KBM-7 (cell line): ENCODE data around the gene CRY1.
"Not testable (repeated sequence)": the region's sequence is repeated elsewhere in the genome, so short reads cannot be mapped to it uniquely, and the experiment has no call there.

Source experiments
- DNase-seq: peaks from one replicate; pipeline ENCODE4 v3.0.0-alpha.2; 2015
- in situ Hi-C: fragments of 300-500 bp; cut with MboI; formaldehyde crosslinking; loops from 2 replicates; pipeline ENCODE4 v1.14.3; 2020; ENCODE audit warnings: low sequenced_read_pairs, low pct_unique_long_range_greater_than_20kb, mixed read lengths

CRY1 gene

DNA sequence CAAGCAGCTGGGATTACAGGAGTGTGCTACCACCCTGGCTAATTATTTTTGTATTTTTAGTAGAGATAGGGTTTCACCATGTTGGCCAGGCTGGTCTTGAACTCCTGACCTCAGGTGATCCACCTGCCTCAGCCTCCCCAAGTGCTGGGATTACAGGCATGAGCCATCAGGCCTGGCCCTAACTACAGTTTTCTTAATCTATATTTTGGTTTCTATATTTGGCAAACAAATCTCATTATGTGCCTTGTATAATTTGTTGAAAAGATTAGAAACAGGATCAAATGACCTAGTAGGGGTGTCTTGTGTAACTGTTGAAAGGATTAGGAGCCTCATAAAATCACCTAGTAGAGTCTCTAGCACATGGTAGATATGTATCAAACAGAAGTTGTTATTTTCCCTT is 67.0 kb downstream of the CRY1 start:
- in situ Hi-C loops, DNase-seq: not testable (repeated sequence)

DNA sequence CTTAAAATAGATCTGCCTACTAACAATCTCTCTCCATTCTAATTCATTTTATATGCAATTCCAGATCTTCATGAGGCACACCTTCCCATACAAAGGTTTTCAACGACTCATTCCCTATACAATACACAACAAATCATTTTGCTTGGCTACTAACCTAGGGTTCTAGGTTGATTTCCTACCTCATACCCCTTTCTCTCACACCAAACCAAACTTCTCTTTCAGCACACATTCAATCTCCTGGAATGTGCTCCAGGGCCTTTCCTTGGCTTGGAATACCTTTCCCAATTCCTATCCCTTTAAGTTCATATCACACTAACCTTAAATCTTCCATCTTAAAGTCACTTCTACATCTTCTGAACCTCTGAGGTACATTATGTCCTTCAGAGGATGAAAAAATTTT is 67.7 kb downstream of the CRY1 start:
- DNase-seq: no peak
- in situ Hi-C loops: no loop called here

DNA sequence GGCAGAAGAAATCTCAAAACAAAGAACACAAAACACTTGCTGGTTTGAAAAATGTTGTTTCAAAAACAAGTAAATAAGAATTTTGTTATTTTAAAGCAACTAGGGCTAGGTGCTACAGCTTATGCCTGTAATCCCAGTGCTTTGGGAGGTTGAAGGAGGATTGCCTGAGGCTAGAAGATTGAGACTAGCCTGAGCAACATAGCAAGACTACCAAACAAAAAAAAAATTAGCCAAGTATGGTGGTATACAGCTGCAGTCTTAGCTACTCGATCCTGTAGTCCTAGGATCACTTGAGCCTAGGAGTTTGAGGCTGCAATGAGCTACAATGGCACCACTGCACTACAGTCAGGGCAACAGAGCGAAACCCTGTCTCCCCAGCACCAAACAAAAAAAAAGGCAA is 73.8 kb downstream of the CRY1 start:
- no peak for DNase-seq
- in situ Hi-C loops: no loop called here

DNA sequence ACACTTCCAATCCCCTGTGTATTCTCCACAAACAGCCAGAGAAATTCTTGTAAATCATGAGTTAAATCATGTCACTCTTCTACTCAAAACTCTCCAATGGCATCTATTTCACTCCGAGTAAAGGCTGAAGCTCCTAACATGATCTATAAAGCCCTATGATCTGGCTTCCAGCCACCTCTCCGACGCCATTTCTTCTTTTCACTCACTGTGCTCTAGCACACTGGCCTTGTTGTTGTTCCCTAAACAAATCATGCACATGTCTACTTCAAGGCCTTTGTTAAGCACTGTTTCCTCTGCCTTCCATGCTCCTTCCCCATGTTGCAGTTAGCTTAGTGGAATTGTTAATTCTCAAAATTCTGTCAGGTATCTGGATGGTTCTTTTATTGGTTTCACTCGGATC is 76.3 kb downstream of the CRY1 start:
- in situ Hi-C loops: no loop called here
- DNase-seq: no peak

DNA sequence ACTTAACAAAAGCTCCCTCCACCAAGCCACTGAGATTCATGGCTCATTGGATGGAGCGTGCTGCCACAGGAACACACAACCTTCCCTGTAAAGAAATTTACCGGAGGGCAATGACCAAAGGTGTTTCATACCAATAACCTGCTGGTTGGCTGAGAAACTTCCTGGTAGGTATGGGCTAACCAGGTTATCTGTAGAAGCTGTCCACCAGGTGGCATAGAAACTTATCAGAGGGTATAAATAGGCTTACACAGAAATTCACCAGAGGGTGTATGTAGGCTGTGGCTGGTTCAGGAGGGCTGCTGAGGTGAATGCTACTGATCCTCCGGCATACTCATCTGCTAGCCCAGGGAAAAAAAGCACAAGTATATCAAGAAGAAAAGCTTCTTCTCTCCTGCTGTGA is 79.3 kb downstream of the CRY1 start:
- no peak for DNase-seq
- in situ Hi-C loops: no loop called here

DNA sequence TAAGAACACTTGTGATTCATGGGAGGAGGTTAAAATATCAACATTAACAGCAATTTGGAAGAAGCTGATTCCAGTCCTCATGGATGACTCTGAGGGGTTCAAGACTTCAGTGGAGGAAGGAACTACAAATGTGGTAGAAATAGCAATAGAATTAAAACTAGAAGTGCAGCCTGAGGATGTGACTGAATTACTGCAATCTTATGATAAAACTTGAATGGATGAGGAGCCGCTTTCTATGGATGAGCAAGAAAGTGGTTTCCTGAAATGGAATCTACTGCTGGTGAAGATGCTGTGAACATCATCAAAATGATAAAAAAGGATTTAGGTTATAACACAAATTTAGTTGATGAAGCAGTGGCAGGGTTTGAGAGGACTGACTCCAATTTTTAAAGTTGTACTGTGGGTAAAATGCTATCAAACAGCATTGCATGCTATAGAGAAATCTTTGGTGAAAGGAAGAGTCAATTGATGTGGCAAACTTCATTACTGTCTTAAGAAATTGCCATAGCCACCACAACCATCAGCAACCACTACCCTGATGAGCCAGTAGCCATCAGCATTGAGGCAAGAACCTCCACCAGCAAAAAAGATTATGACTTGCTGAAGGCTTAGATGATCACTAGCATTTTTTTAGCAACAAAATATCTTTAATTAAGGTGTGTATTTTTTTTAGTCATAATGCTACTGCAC is 80.5 kb downstream of the CRY1 start:
- in situ Hi-C loops: no loop called here
- DNase-seq: no peak

DNA sequence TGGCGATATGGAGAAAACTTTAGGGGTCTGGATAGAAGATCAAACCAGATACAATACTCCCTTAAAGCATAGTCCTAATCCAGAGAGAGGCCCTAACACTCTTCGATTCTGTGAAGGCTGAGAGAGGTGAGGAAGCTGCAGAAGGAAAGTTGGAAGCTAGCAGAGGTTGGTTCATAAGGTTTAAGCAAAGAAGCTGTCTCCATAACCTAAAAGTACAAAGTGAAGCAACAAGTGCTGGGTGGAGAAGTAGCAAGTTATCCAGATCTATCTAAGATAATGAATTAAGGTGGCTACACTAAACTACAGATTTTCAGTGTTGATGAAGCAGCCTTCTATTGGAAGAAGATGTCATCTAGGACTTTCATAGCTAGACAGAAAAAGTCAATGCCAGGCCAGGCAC is 81.8 kb downstream of the CRY1 start:
- in situ Hi-C loops: no loop called here

DNA sequence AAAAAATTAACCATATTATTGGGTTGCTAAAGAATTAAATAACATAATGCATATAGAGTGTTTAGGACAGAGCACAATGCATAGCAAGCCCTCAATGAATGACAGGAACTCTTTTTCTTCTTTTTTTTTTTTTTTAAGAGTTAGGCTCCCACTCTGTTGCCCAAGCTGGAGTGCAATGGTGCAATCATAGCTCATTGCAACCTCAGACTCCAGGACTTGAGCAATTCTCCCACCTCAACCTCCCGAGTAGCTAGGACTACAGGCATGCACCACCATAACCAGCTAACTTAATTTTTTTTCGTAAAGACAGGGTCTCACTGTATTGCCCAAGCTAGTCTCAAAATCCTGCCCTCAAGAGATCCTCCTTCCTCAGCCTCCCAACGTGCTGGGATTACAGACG is 85.9 kb downstream of the CRY1 start:
- in situ Hi-C loops: no loop called here
- no peak for DNase-seq

More for the DNA sequence above, 81.8 kb downstream of the CRY1 start:
- DNase-seq: no peak

DNA sequence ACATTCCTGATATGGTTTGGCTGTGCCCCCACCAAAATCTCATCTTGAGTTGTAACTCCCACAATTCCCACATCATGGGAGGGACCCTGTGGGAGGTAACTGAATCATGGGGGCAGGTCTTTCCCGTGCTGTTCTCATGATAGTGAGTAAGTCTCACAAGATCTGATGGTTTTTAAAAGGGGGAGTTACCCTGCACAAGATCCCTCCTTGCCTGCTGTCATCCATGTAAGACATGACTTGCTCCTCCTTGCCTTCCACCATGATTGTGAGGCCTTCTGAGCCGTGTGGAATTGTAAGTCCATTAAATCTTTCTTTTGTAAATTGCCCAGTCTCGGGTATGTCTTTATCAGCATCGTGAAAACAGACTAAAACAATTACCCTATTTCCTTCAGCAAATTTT is 90.7 kb downstream of the CRY1 start:
- in situ Hi-C loops, DNase-seq: not testable (repeated sequence)

DNA sequence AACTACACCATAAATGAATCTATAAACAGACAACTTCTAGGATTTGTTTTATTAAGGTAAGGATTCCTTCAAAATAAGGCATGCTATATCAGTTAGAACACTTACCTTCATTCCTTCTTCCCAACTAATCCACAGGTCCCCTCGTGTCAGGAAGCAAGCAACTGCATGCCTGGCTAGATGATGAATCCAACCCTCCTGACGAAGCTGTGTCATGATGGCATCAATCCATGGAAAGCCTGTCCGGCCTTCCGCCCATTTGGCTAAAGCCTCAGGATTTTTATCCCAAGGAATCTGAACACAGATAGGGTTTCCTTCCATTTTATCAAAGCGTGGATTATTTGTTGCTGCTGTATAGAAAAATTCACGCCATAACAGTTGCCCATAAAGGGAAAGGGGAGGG is 93.9 kb downstream of the CRY1 start:
- DNase-seq: no peak
- in situ Hi-C loops: no loop called here

DNA sequence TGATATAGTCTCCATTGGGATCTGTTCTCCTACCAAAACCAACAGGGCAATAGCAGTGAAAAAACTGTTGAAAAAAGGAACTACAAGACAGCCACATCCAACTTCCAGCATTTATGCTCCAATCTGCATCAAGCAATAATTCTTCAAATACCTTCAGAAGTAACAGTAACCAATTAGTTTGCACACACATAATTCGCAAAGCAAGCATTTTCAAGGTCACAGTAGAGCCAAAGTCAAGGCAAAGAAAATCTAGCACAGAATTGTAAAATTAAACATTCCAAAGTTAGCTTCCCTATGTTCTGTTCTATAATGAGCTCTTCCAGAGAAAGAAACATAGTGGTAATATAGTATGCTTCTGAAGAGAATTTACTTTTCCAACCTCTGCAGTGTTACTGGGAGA is 95.4 kb downstream of the CRY1 start:
- DNase-seq: no peak
- in situ Hi-C loops: no loop called here

DNA sequence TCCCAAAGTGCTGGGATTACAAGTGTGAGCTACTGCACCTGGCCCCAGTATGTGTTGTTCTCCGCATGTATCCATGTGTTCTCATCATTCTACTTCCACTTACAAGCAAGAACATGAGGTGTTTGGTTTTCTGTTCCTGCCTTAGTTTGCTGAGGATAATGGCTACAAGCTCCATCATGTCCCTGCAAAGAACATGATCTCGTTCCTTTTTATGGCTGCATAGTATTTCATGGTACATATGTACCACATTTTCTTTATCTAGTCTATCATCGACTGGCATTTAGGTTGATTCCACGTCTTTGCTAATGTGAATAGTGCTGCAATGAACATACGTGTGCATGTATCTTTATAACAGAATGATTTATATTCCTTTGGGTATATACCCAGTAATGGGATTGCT is 97.2 kb downstream of the CRY1 start:
- DNase-seq, in situ Hi-C loops: not testable (repeated sequence)

DNA sequence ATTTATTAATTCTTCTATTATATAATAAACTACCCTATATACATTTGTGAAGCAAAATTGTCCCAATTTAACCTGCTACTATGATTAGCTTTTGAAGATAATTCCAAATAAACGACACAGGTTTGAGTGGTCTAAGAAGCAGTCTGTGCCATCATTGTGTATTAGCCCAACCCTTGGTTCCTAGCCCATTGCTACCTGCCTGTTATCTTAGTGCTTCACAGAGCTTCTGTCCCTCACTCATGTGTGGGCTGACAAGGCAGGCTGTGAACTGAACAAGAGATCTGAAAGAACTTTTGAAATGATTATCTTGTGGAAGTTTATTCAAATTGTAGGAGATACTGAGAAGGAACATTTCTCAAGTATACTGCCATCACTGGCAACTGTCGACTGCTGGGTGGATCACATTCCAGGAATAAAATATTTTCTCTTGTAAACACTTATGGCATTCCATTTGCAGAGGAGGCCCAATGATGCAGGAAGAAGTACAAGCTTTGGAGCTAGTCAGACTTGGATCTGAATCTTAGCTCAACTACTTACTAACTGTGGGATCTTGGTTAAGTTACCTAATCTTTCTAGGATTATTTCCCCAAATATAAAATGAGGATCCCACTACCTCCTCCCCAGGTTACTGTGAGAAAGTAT is 98.6 kb downstream of the CRY1 start:
- no peak for DNase-seq
- in situ Hi-C loops: no loop called here

DNA sequence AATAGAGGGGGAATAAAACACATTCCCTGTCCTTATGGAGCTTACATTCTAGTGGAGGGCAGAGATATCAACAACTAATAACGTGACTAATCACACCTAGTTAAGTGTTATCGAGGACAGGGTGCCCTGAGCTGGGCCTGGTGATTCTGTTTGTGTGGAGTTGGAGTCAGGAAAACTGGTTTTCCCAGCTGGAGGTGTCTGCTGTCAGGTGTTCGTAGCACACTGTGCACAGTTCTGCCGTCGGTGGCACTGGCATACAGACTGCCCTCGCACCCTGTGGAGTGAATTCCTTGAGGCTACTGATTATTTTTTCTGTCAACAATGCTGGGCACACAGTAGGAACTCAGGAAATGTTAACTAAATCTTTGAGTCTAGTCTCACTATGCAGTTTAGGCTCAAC is 105.5 kb downstream of the CRY1 start:
- no peak for DNase-seq
- in situ Hi-C loops: no loop called here

DNA sequence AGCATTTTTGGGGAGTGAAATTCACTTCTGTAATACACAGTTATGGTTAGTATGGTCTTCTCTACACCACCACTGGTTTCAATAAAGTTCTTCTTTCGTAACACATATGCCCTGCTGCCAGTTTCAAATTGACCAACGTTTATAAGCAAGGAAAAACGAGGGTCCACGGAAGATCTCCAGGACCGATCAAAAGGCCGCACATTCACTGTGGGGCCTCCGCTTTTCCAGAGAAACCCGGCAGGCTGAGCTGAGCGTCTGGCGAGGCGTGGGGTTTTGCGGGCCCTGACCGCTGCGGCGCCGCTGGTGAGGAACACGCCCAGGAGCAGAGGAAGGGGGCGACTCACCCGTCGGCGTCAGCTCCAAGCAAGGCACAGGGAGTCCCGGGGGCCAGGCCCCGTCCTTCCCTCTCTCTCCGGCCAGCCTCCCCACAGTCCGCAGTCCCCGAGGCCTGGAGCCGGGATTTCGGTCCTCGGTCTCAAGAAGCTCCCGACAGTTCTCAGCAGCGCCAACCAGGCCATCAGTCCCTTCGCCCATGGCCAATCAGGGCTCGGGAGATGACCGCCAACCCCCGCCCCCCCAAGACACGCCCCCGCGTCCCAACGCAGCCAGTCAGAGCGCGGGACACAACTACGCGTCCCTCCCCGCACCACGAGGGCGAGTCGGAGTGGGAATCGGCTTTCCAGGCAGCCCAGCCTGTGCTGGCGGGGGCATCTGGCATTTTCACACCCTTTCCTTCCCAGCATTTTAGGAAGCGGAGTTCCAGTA is 106.5 kb downstream of the CRY1 start, which contains the start of gene MTERF2:
MTERF2 (minus strand) TSS at position 522 of the 765 bp plus-strand sequence. CDS start 8,432 bp downstream, outside the sequence.
- in situ Hi-C loops: no loop called here
- DNase-seq: peak; percentile 69

DNA sequence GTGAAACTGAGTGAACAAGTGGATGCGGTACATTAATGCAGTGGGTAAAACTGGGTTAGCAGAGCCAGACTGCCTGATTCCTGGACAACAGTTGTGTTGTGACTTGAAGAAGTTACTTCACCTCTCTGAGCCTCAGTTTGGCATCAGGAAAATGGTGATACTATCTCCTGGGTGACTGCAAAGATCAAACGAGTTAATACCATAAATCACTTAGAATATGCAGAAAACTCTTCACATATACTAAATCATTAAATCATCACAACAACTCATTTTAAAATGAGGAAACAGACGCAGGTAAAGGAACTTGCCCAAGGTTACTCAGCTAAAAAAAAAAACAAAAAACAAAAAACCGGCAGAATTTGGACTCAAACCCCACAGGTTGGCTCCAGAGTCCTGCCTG is 107.2 kb downstream of the CRY1 start:
- DNase-seq: no peak
- in situ Hi-C loops: no loop called here

DNA sequence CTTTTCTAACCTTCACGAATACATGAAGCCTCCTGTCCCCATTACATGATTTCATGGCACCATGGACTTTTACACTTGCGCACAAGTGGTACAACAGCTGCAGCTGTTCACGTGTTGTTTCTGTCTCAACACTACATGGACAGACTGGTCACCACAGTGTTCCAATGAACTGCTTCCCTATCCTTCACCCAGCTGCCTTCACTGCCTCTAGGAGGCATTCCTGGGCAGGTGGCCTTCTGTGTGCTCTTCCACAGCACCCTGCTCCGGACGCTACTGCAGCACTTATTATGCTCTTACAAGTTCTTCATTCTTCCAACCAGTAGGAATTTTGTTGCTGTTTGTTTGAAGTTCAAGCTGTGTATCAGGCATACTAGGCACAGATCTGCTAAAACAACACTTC is 107.9 kb downstream of the CRY1 start:
- no peak for DNase-seq
- in situ Hi-C loops: no loop called here

DNA sequence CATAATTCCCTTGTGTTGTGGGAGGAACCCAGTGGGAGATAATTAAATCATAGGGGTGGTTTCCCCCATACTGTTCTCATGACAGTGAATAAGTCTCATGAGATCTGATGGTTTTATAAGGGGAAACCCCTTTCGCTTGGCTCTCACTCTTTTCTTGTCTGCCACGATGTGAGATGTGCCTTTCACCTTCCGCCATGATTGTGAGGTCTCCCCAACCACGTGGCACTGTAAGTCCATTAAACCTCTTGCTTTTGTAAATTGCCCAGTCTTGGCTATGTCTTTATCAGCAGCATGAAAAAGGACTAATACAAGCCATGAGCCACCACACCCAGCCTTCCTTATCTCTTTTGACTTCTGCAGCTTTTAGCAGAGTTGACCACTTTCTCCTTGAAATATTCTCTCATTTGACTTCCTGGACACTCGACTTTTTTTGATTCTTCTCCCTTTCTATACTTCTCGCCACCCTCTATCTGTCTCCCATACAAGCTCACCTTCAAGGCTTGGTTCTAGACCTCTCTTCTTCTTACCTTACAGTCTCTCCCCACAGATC is 108.7 kb downstream of the CRY1 start:
- in situ Hi-C loops: no loop called here
- DNase-seq: no peak

DNA sequence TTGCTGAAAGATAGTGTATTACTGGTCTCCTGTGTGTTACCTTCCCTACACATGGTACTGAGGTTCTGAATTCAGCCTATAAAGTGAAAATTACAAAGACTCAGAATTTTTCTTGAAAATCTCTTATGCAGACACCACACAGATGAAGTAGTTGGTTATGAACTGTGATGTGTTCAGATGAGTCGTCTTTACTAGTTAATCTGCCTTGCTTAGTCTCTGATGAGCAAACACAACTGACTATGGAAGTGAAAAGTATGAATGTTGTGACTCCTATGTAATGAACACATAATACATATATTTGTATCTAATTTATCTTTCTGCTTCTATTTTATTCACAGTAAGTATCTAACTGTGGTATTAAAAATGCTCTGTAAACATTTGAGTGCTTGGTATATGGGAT is 111.1 kb downstream of the CRY1 start:
- DNase-seq: no peak
- in situ Hi-C loops: no loop called here

DNA sequence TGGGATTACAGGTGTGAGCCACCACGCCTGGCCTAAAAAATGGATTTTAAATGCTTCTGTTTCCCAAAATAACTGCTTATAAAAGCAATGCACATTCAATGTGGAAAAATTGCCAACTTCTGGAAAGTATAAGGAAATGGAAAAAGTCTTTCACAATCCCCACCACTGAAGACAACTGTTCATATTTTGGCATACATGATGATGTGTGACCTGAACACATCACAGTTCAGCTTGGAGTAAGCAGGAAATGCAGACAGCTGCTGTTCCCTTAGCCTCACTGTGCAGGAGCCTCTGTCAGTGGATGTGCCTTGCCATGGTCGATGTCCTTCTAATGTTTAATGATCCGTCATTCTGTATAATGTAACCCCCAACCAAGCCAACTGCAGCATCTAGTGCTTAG is 111.6 kb downstream of the CRY1 start:
- in situ Hi-C loops: no loop called here
- no peak for DNase-seq
